Measurements from ENCODE around the gene SLC25A12.

- TF ChIP-seq CTCF (IDR thresholded peaks at IDR 0.05; ENCODE audit: low read length), result no peak
- TF ChIP-seq EZH2 (IDR thresholded peaks at IDR 0.05; ENCODE audit: borderline replicate concordance, low read length), result no peak
Measured at GRCh38 chr2:171804456-171804855, 89.6 kb downstream of the SLC25A12 start.

Data from OCI-LY1 (cell line).